Activated T-helper 1 cell treated with anti-CD3 and anti-CD28 coated beads, Interleukin-12 subunit alpha, Interleukin-12 subunit beta, Interleukin-2, Interleukin-4 antibody, amounts not matched to agents 30 ng/mL and 10 ng/mL and 1 ng/mL, durations not matched to agents 14 hours and 24 hours and 36 hours (primary cell): Measurements from ENCODE around the gene ELP5. TPM values are rescaled to one million over a fixed set of nuclear protein-coding genes. Genes with fewer than 3 reads are reported as not detected.
A peak's percentile ranks its signal among the peaks of the same experiment; 100 is the strongest.

Experiments used
- DNase-seq: peaks from one replicate; pipeline ENCODE4 v3.0.0; 2021; ENCODE audit warnings: low spot score
- H3K27ac Mint-ChIP-seq: one replicate; pipeline ENCODE4 v1.8.0; 2021; ENCODE audit warnings: mild to moderate bottlenecking, mixed read lengths
- H3K27me3 Mint-ChIP-seq: one replicate; pipeline ENCODE4 v1.8.0; 2022; ENCODE audit warnings: mild to moderate bottlenecking, moderate library complexity, mixed read lengths; ENCODE audit not compliant: insufficient read depth
- H3K36me3 Mint-ChIP-seq: one replicate; pipeline ENCODE4 v1.8.0; 2021; ENCODE audit warnings: low read depth, mixed read lengths
- H3K4me1 Mint-ChIP-seq: one replicate; pipeline ENCODE4 v1.8.0; 2021; ENCODE audit warnings: low read depth, mixed read lengths
- H3K4me3 Mint-ChIP-seq: one replicate; pipeline ENCODE4 v1.8.0; 2021; ENCODE audit warnings: mild to moderate bottlenecking, moderate library complexity, mixed read lengths
- H3K9me3 Mint-ChIP-seq: one replicate; pipeline ENCODE4 v1.8.0; 2021; ENCODE audit warnings: mixed read lengths
- intact Hi-C: fragments of 100-400 bp; cut with micrococcal nuclease; formaldehyde crosslinking; loops from one replicate; pipeline ENCODE4 v1.15.1; 2024
- total RNA-seq: library from RNA; stranded (reverse); gene quantifications from 2 replicates; pipeline ENCODE4 v1.2.3, GENCODE V29; 2022

The ELP5 gene
- total RNA-seq, 1 donor from 2014 or later: 73.6 TPM

GRCh38 chr17:7281074-7281952 is 29.3 kb downstream of the ELP5 start, which contains the start of gene SLC2A4:
SLC2A4 (plus strand) TSS chr17:7281718; CDS start chr17:7281935, 217 bp downstream.
- DNase-seq: peak; percentile 78
- Mint-ChIP-seq H3K9me3 (no peaks in the 10 kb centered on the region), H3K4me3 (peak within 1 kb of the TSS; percentile 79), H3K4me1 (peaks cover 16% of the 10 kb centered on the region), H3K27me3 (peaks cover 34% of the 10 kb centered on the region), H3K36me3 (peaks cover 2% of the 10 kb centered on the region), H3K27ac (peak within 1 kb of the TSS; percentile 40)
- intact Hi-C loops: loop anchor here (1.0 to 2.0 kb wide), 7 partner anchors 19 to 123 kb away; partner anchors contain the start of genes ACAP1, CLDN7, EIF5A and PHF23

- H3K4me1 Mint-ChIP-seq: peaks cover 16% of the 10 kb centered on the region
Measured at GRCh38 chr17:7281953-7282751, 30.1 kb downstream of the ELP5 start.

GRCh38 chr17:7282752-7283321 is 30.8 kb downstream of the ELP5 start:
- intact Hi-C loops: no loop called here

More at GRCh38 chr17:7281953-7282751, 30.1 kb downstream of the ELP5 start:
- Mint-ChIP-seq H3K4me3 (peak overlapping the region; percentile 79), H3K9me3 (no peaks in the 10 kb centered on the region), H3K27ac (no peak overlapping the region), H3K36me3 (peaks cover 2% of the 10 kb centered on the region), H3K27me3 (peaks cover 39% of the 10 kb centered on the region)
- no peak for DNase-seq
- intact Hi-C loops: loop anchor here (1.0 to 2.0 kb wide), 7 partner anchors 19 to 122 kb away; partner anchors contain the start of genes ACAP1, CLDN7, EIF5A and PHF23

GRCh38 chr17:7283471-7284216 is 31.6 kb downstream of the ELP5 start:
- Mint-ChIP-seq H3K4me1 (peaks cover 16% of the 10 kb centered on the region), H3K4me3 (peak overlapping the region; percentile 22), H3K36me3 (peaks cover 2% of the 10 kb centered on the region), H3K27me3 (peaks cover 43% of the 10 kb centered on the region), H3K9me3 (no peaks in the 10 kb centered on the region), H3K27ac (no peak overlapping the region)
- DNase-seq: no peak
- intact Hi-C loops: no loop called here

More at GRCh38 chr17:7282752-7283321, 30.8 kb downstream of the ELP5 start:
- Mint-ChIP-seq H3K27ac (no peak overlapping the region), H3K36me3 (peaks cover 2% of the 10 kb centered on the region), H3K4me3 (peak overlapping the region; percentile 47), H3K9me3 (no peaks in the 10 kb centered on the region), H3K27me3 (peaks cover 41% of the 10 kb centered on the region), H3K4me1 (peaks cover 16% of the 10 kb centered on the region)
- DNase-seq: no peak

- Mint-ChIP-seq H3K9me3 (no peaks in the 10 kb centered on the region), H3K4me3 (no peak overlapping the region), H3K27me3 (peaks cover 43% of the 10 kb centered on the region), H3K36me3 (peaks cover 2% of the 10 kb centered on the region), H3K27ac (no peak overlapping the region), H3K4me1 (peaks cover 16% of the 10 kb centered on the region)
- intact Hi-C loops: no loop called here
- DNase-seq: no peak
Measured at GRCh38 chr17:7284911-7285310, 32.9 kb downstream of the ELP5 start.

- Mint-ChIP-seq H3K27me3 (peaks cover 41% of the 10 kb centered on the region), H3K9me3 (no peaks in the 10 kb centered on the region), H3K27ac (no peak overlapping the region), H3K36me3 (peaks cover 2% of the 10 kb centered on the region), H3K4me3 (no peak overlapping the region), H3K4me1 (peaks cover 8% of the 10 kb centered on the region)
- intact Hi-C loops: no loop called here
- DNase-seq: no peak
Measured at GRCh38 chr17:7285679-7286078, 33.7 kb downstream of the ELP5 start.

- H3K4me3 Mint-ChIP-seq: no peak overlapping the region
- DNase-seq: no peak
- H3K4me1 Mint-ChIP-seq: no peaks in the 10 kb centered on the region
- H3K27me3 Mint-ChIP-seq: peaks cover 46% of the 10 kb centered on the region
- H3K27ac Mint-ChIP-seq: no peak overlapping the region
- intact Hi-C loops: no loop called here
- H3K9me3 Mint-ChIP-seq: no peaks in the 10 kb centered on the region
- no peaks in the 10 kb centered on the region for H3K36me3 Mint-ChIP-seq
Measured at GRCh38 chr17:7289256-7290032, 37.4 kb downstream of the ELP5 start.

- Mint-ChIP-seq H3K4me3 (no peak overlapping the region), H3K36me3 (no peaks in the 10 kb centered on the region), H3K27me3 (peaks cover 50% of the 10 kb centered on the region), H3K4me1 (peaks cover 1% of the 10 kb centered on the region), H3K27ac (no peak overlapping the region), H3K9me3 (no peaks in the 10 kb centered on the region)
- DNase-seq: no peak
- intact Hi-C loops: no loop called here
Measured at GRCh38 chr17:7290166-7290565, 38.2 kb downstream of the ELP5 start.

GRCh38 chr17:7290685-7291084 is 38.7 kb downstream of the ELP5 start:
- intact Hi-C loops: no loop called here
- H3K4me3 Mint-ChIP-seq: no peak overlapping the region
- DNase-seq: no peak
- peaks cover 5% of the 10 kb centered on the region for H3K4me1 Mint-ChIP-seq
- no peak overlapping the region for H3K27ac Mint-ChIP-seq
- no peaks in the 10 kb centered on the region for H3K9me3 Mint-ChIP-seq
- no peaks in the 10 kb centered on the region for H3K36me3 Mint-ChIP-seq
- H3K27me3 Mint-ChIP-seq: peaks cover 52% of the 10 kb centered on the region

GRCh38 chr17:7292194-7292593 is 40.2 kb downstream of the ELP5 start:
- no peak overlapping the region for H3K27ac Mint-ChIP-seq

GRCh38 chr17:7292729-7293128 is 40.7 kb downstream of the ELP5 start:
- no peak for DNase-seq
- no peaks in the 10 kb centered on the region for H3K36me3 Mint-ChIP-seq
- H3K4me1 Mint-ChIP-seq: peaks cover 16% of the 10 kb centered on the region
- H3K27me3 Mint-ChIP-seq: peaks cover 45% of the 10 kb centered on the region
- intact Hi-C loops: no loop called here
- no peaks in the 10 kb centered on the region for H3K9me3 Mint-ChIP-seq
- no peak overlapping the region for H3K27ac Mint-ChIP-seq
- no peak overlapping the region for H3K4me3 Mint-ChIP-seq

More at GRCh38 chr17:7292194-7292593, 40.2 kb downstream of the ELP5 start:
- Mint-ChIP-seq H3K4me1 (peaks cover 16% of the 10 kb centered on the region), H3K9me3 (no peaks in the 10 kb centered on the region), H3K36me3 (no peaks in the 10 kb centered on the region), H3K4me3 (no peak overlapping the region), H3K27me3 (peaks cover 47% of the 10 kb centered on the region)
- DNase-seq: no peak
- intact Hi-C loops: no loop called here
